Measurements from ENCODE around the gene KCNH5.

The KCNH5 gene

GRCh38 chr14:62665286-62665685 is 380.0 kb downstream of the KCNH5 start:
- no peak for DNase-seq (ENCODE audit: extremely low spot score)
- ChIA-PET CTCF (no interaction called here), POLR2A (no interaction called here)
- TF ChIP-seq L3MBTL2 (conservative IDR thresholded peaks at IDR 0.05) (no peak), ELF4 (IDR thresholded peaks at IDR 0.05) (no peak)

- ChIA-PET POLR2A (no interaction called here), CTCF (no interaction called here)
- DNase-seq (ENCODE audit: extremely low spot score) = no peak
- TF ChIP-seq FOXK2 (IDR thresholded peaks at IDR 0.05) (no peak), ARNT (IDR thresholded peaks at IDR 0.05) (no peak), SUZ12 (IDR thresholded peaks at IDR 0.05) (no peak), FOXA1 (IDR thresholded peaks at IDR 0.05) (no peak)
These were observed 381.8 kb downstream of the KCNH5 start for GRCh38 chr14:62663456-62663821.

GRCh38 chr14:62662811-62663455 is 382.3 kb downstream of the KCNH5 start:
- no peak for DNase-seq (ENCODE audit: extremely low spot score)
- ChIA-PET POLR2A (no interaction called here), CTCF (no interaction called here)
- no peak for TF ChIP-seq ZNF384 (IDR thresholded peaks at IDR 0.05)
- no peak for TF ChIP-seq SUZ12 (IDR thresholded peaks at IDR 0.05)
- no peak for TF ChIP-seq ARNT (IDR thresholded peaks at IDR 0.05)
- TF ChIP-seq CTBP1 (IDR thresholded peaks at IDR 0.05; ENCODE audit: borderline replicate concordance) = no peak
- TF ChIP-seq FOXM1 (IDR thresholded peaks at IDR 0.05; ENCODE audit: borderline replicate concordance) = no peak
- TF ChIP-seq BHLHE40 (IDR thresholded peaks at IDR 0.05; ENCODE audit: borderline replicate concordance) = no peak
- TF ChIP-seq FOXA1 (IDR thresholded peaks at IDR 0.05) = no peak
- no peak for TF ChIP-seq LEF1 (IDR thresholded peaks at IDR 0.05; ENCODE audit: borderline replicate concordance)
- TF ChIP-seq L3MBTL2 (conservative IDR thresholded peaks at IDR 0.05) = no peak
- no peak for TF ChIP-seq HDGF (IDR thresholded peaks at IDR 0.05; ENCODE audit: borderline replicate concordance)
- TF ChIP-seq TARDBP (IDR thresholded peaks at IDR 0.05) = no peak
- no peak for TF ChIP-seq SP1 (IDR thresholded peaks at IDR 0.05)
- no peak for TF ChIP-seq PKNOX1 (IDR thresholded peaks at IDR 0.05)
- TF ChIP-seq ELF4 (IDR thresholded peaks at IDR 0.05) = no peak
- no peak for TF ChIP-seq FOXK2 (IDR thresholded peaks at IDR 0.05)

GRCh38 chr14:62661818-62662217 is 383.4 kb downstream of the KCNH5 start:
- CTCF ChIA-PET = no interaction called here
- no peak for TF ChIP-seq ZNF384 (IDR thresholded peaks at IDR 0.05)
- TF ChIP-seq L3MBTL2 (conservative IDR thresholded peaks at IDR 0.05) = no peak
- no peak for TF ChIP-seq CTBP1 (IDR thresholded peaks at IDR 0.05; ENCODE audit: borderline replicate concordance)
- TF ChIP-seq FOXM1 (IDR thresholded peaks at IDR 0.05; ENCODE audit: borderline replicate concordance) = no peak
- POLR2A ChIA-PET = no interaction called here
- no peak for DNase-seq (ENCODE audit: extremely low spot score)

- ChIA-PET POLR2A (no interaction called here), CTCF (no interaction called here)
- TF ChIP-seq NFRKB (IDR thresholded peaks at IDR 0.05) (no peak), FOXA1 (IDR thresholded peaks at IDR 0.05) (no peak), PKNOX1 (IDR thresholded peaks at IDR 0.05) (no peak), HDGF (IDR thresholded peaks at IDR 0.05; ENCODE audit: borderline replicate concordance) (no peak), TARDBP (IDR thresholded peaks at IDR 0.05) (no peak), LEF1 (IDR thresholded peaks at IDR 0.05; ENCODE audit: borderline replicate concordance) (no peak), SUZ12 (IDR thresholded peaks at IDR 0.05) (no peak), BHLHE40 (IDR thresholded peaks at IDR 0.05; ENCODE audit: borderline replicate concordance) (no peak), SP1 (IDR thresholded peaks at IDR 0.05) (no peak), FOXM1 (IDR thresholded peaks at IDR 0.05; ENCODE audit: borderline replicate concordance) (no peak), FOXK2 (IDR thresholded peaks at IDR 0.05) (no peak), L3MBTL2 (conservative IDR thresholded peaks at IDR 0.05) (no peak), ARNT (IDR thresholded peaks at IDR 0.05) (no peak), CTBP1 (IDR thresholded peaks at IDR 0.05; ENCODE audit: borderline replicate concordance) (no peak), ELF4 (IDR thresholded peaks at IDR 0.05) (no peak)
- no peak for DNase-seq (ENCODE audit: extremely low spot score)
These were observed 386.6 kb downstream of the KCNH5 start for GRCh38 chr14:62658631-62659030.

GRCh38 chr14:62657376-62657775 is 387.9 kb downstream of the KCNH5 start:
- no peak for DNase-seq (ENCODE audit: extremely low spot score)
- ChIA-PET CTCF (interaction anchor here (0.7 kb wide), 1 partner anchor 618 kb away, joined by 4 read pairs; no protein-coding TSS in a partner anchor), POLR2A (no interaction called here)
- TF ChIP-seq NFRKB (IDR thresholded peaks at IDR 0.05) (no peak), ARNT (IDR thresholded peaks at IDR 0.05) (no peak), TARDBP (IDR thresholded peaks at IDR 0.05) (no peak), HDGF (IDR thresholded peaks at IDR 0.05; ENCODE audit: borderline replicate concordance) (no peak), SUZ12 (IDR thresholded peaks at IDR 0.05) (no peak), ELF4 (IDR thresholded peaks at IDR 0.05) (no peak), FOXA1 (IDR thresholded peaks at IDR 0.05) (no peak), BHLHE40 (IDR thresholded peaks at IDR 0.05; ENCODE audit: borderline replicate concordance) (no peak), ZNF384 (IDR thresholded peaks at IDR 0.05) (no peak), L3MBTL2 (conservative IDR thresholded peaks at IDR 0.05) (no peak), CTBP1 (IDR thresholded peaks at IDR 0.05; ENCODE audit: borderline replicate concordance) (no peak), LEF1 (IDR thresholded peaks at IDR 0.05; ENCODE audit: borderline replicate concordance) (no peak)

GRCh38 chr14:62655166-62655565 is 390.1 kb downstream of the KCNH5 start:
- TF ChIP-seq FOXK2 (IDR thresholded peaks at IDR 0.05) (no peak), NFRKB (IDR thresholded peaks at IDR 0.05) (no peak), BHLHE40 (IDR thresholded peaks at IDR 0.05; ENCODE audit: borderline replicate concordance) (no peak), ARNT (IDR thresholded peaks at IDR 0.05) (no peak), ELF4 (IDR thresholded peaks at IDR 0.05) (no peak), SP1 (IDR thresholded peaks at IDR 0.05) (no peak), TARDBP (IDR thresholded peaks at IDR 0.05) (no peak), LEF1 (IDR thresholded peaks at IDR 0.05; ENCODE audit: borderline replicate concordance) (no peak), HDGF (IDR thresholded peaks at IDR 0.05; ENCODE audit: borderline replicate concordance) (no peak), FOXA1 (IDR thresholded peaks at IDR 0.05) (no peak), ZNF384 (IDR thresholded peaks at IDR 0.05) (no peak), L3MBTL2 (conservative IDR thresholded peaks at IDR 0.05) (no peak), SUZ12 (IDR thresholded peaks at IDR 0.05) (no peak), CTBP1 (IDR thresholded peaks at IDR 0.05; ENCODE audit: borderline replicate concordance) (no peak), FOXM1 (IDR thresholded peaks at IDR 0.05; ENCODE audit: borderline replicate concordance) (no peak), PKNOX1 (IDR thresholded peaks at IDR 0.05) (no peak)
- POLR2A ChIA-PET = no interaction called here
- CTCF ChIA-PET = interaction anchor here (0.8 kb wide), 1 partner anchor 199 kb away, joined by 4 read pairs; no protein-coding TSS in a partner anchor
- no peak for DNase-seq (ENCODE audit: extremely low spot score)

Data from HEK293T (cell line).